Gastroesophageal sphincter (tissue), 4 donors: ENCODE measurements around the gene INSIG1. TPM values are rescaled to one million over a fixed set of nuclear protein-coding genes. Genes with fewer than 3 reads are reported as not detected.

Experiments
- ATAC-seq: fragments of 150-250 bp; one replicate; pipeline ENCODE4 v1.9.1; 2016; ENCODE audit warnings: mild to moderate bottlenecking, moderate library complexity
- H3K27ac ChIP-seq, 4 donors: fragments of 200-600 bp; sonication (generic) in 3 of 4; 1 replicate in 3 of 4; 2 replicates in 1 of 4; pipeline ENCODE4 v1.5.1; 2016 to 2019
- H3K27me3 ChIP-seq: fragments of 200-600 bp; sonication (generic); one replicate; pipeline ENCODE4 v1.5.1; 2019
- H3K36me3 ChIP-seq, 2 donors: fragments of 200-600 bp; sonication (generic); one replicate each; pipeline ENCODE4 v1.5.1; 2019; ENCODE audit warnings: control low read depth in 1 of 2
- H3K4me1 ChIP-seq, 3 donors: fragments of 200-600 bp; sonication (generic); 1 replicate in 2 of 3; 2 replicates in 1 of 3; pipeline ENCODE4 v1.5.1; 2016 to 2019; ENCODE audit warnings: control low read depth in 2 of 3
- H3K4me3 ChIP-seq, 2 donors: fragments of 200-600 bp; sonication (generic); one replicate each; pipeline ENCODE4 v1.5.1; 2019; ENCODE audit warnings: mild to moderate bottlenecking in 1 of 2, moderate library complexity in 1 of 2
- H3K9me3 ChIP-seq, 3 donors: fragments of 200-600 bp; sonication (generic); one replicate each; pipeline ENCODE4 v1.5.1; 2017 to 2019; ENCODE audit warnings: control low read depth in 2 of 3
- CTCF ChIP-seq, 4 experiments: fragments of 200-600 bp in 2 of 4; fragments of 450-650 bp in 2 of 4; sonication (generic) in 1 of 4; IDR thresholded peaks; one replicate each; pipeline ENCODE4 v1.5.1; 2017 to 2019; ENCODE audit warnings: antibody characterized with exemption in 4 of 4, mild to moderate bottlenecking in 2 of 4, moderate library complexity in 2 of 4
- EP300 ChIP-seq: sonication (generic); formaldehyde crosslinking; IDR thresholded peaks from one replicate; pipeline ENCODE4 v1.6.1; 2017; ENCODE audit warnings: antibody characterized with exemption, mild to moderate bottlenecking
- POLR2A ChIP-seq, 2 donors: fragments of 450-650 bp; IDR thresholded peaks; one replicate each; pipeline ENCODE4 v1.6.1; 2017; ENCODE audit warnings: antibody characterized with exemption in 2 of 2, mild to moderate bottlenecking in 2 of 2, moderate library complexity in 1 of 2
- POLR2AphosphoS5 ChIP-seq: sonication (generic); formaldehyde crosslinking; IDR thresholded peaks from one replicate; pipeline ENCODE4 v1.6.1; 2017; ENCODE audit warnings: antibody characterized with exemption
- WGBS, 2 donors: methylation state at CpG; one replicate each; pipeline ENCODE4 v1.1.5; 2018; ENCODE audit warnings: low coverage in 1 of 2; 5-methylcytosine and 5-hydroxymethylcytosine counted together
- total RNA-seq, 4 donors: library from RNA; depleted of rRNA; stranded (reverse); fragments of >200 nt; gene quantifications; one replicate each; pipeline ENCODE4 v1.1.0, GENCODE V29; 2016

INSIG1 gene
- total RNA-seq, 4 donors from 2014 or later: 18.8 to 52.1 (median 30.7) TPM

GRCh38 chr7:155344618-155345433 is 47.1 kb downstream of the INSIG1 start:
- no peaks in the 10 kb centered on the region for H3K9me3 ChIP-seq
- H3K4me1 ChIP-seq: peaks cover 0 to 13% (median 4%) of the 10 kb centered on the region in 3 donors
- peak; percentile 95 for ATAC-seq
- no peaks in the 10 kb centered on the region for H3K36me3 ChIP-seq
- no peak overlapping the region for H3K27ac ChIP-seq
- 0% methylated on average over 7 to 8 of the region's 62 CpGs for WGBS, 2 donors
- TF ChIP-seq POLR2A (IDR thresholded peaks at IDR 0.05) (no peak), CTCF (IDR thresholded peaks at IDR 0.05) (peak in 3 of 4 experiments; percentile 96 to 97 (median 96))
- H3K27me3 ChIP-seq: peaks cover 43% of the 10 kb centered on the region
- H3K4me3 ChIP-seq: peak overlapping the region in 1 of 2 donors; percentile 47

GRCh38 chr7:155345490-155345889 is 47.8 kb downstream of the INSIG1 start:
- WGBS, 2 donors: 80% methylated on average over 1 of the region's 2 CpGs
- H3K4me1 ChIP-seq: peaks cover 0 to 13% (median 4%) of the 10 kb centered on the region in 3 donors
- TF ChIP-seq POLR2AphosphoS5 (no peak), CTCF (IDR thresholded peaks at IDR 0.05) (no peak), POLR2A (IDR thresholded peaks at IDR 0.05) (no peak), EP300 (no peak)
- no peaks in the 10 kb centered on the region for H3K9me3 ChIP-seq
- H3K27me3 ChIP-seq: peaks cover 41% of the 10 kb centered on the region
- no peak overlapping the region for H3K4me3 ChIP-seq
- H3K36me3 ChIP-seq: no peaks in the 10 kb centered on the region
- H3K27ac ChIP-seq: no peak overlapping the region
- ATAC-seq: peak; percentile 4

- no peaks in the 10 kb centered on the region for H3K36me3 ChIP-seq
- H3K4me1 ChIP-seq: peaks cover 0 to 13% (median 4%) of the 10 kb centered on the region in 3 donors
- TF ChIP-seq POLR2A (IDR thresholded peaks at IDR 0.05) (no peak), EP300 (no peak), POLR2AphosphoS5 (no peak), CTCF (IDR thresholded peaks at IDR 0.05) (no peak)
- peaks cover 45% of the 10 kb centered on the region for H3K27me3 ChIP-seq
- H3K4me3 ChIP-seq: no peak overlapping the region
- no peak overlapping the region for H3K27ac ChIP-seq
- whole genome bisulfite sequencing, 2 donors: no CpG with 5 or more reads among the region's 1 CpG
- no peak for ATAC-seq
- no peaks in the 10 kb centered on the region for H3K9me3 ChIP-seq
These were observed 48.6 kb downstream of the INSIG1 start for GRCh38 chr7:155346285-155346684.

- no CpG with 5 or more reads among the region's 2 CpGs for WGBS, 2 donors
- Histone ChIP-seq H3K27ac (no peak overlapping the region), H3K36me3 (no peaks in the 10 kb centered on the region), H3K4me3 (no peak overlapping the region), H3K27me3 (peaks cover 67% of the 10 kb centered on the region), H3K9me3 (no peaks in the 10 kb centered on the region), H3K4me1 (peaks cover 0 to 13% (median 4%) of the 10 kb centered on the region in 3 donors)
- no peak for ATAC-seq
- TF ChIP-seq POLR2A (IDR thresholded peaks at IDR 0.05): no peak
- no peak for TF ChIP-seq EP300
- TF ChIP-seq POLR2AphosphoS5: no peak
- no peak for TF ChIP-seq CTCF (IDR thresholded peaks at IDR 0.05)
These were observed 51.1 kb downstream of the INSIG1 start for GRCh38 chr7:155348806-155349205.
